Subcutaneous abdominal adipose tissue (tissue), 5 donors: ENCODE results near the gene LAMA5.

Experiments
- H3K27ac ChIP-seq: one replicate; pipeline ENCODE4 v1.7.0; 2013; ENCODE audit warnings: low read depth, mild to moderate bottlenecking, inconsistent platforms, low read length, moderate library complexity
- H3K27me3 ChIP-seq, 5 donors: one replicate each; pipeline ENCODE4 v1.7.0; 2013; ENCODE audit warnings: low read length in 5 of 5, inconsistent platforms in 1 of 5; ENCODE audit not compliant: control insufficient read depth in 5 of 5, insufficient read depth in 4 of 5
- H3K36me3 ChIP-seq, 5 donors: one replicate each; pipeline ENCODE4 v1.7.0; 2013; ENCODE audit warnings: low read length in 5 of 5; ENCODE audit not compliant: control insufficient read depth in 5 of 5, insufficient read depth in 5 of 5
- H3K4me1 ChIP-seq, 5 donors: one replicate each; pipeline ENCODE4 v1.7.0; 2013; ENCODE audit warnings: low read length in 5 of 5, mild to moderate bottlenecking in 3 of 5, moderate library complexity in 1 of 5; ENCODE audit not compliant: control insufficient read depth in 5 of 5, insufficient read depth in 5 of 5
- H3K4me3 ChIP-seq, 5 donors: one replicate each; pipeline ENCODE4 v1.7.0; 2013; ENCODE audit warnings: low read length in 5 of 5, low read depth in 1 of 5
- H3K9ac ChIP-seq, 5 donors: one replicate each; pipeline ENCODE4 v1.7.0; 2013; ENCODE audit warnings: low read length in 5 of 5, mild to moderate bottlenecking in 4 of 5, moderate library complexity in 3 of 5
- H3K9me3 ChIP-seq, 5 donors: one replicate each; pipeline ENCODE4 v1.7.0; 2013; ENCODE audit warnings: low read length in 5 of 5; ENCODE audit not compliant: control insufficient read depth in 5 of 5
- donor health status: healthy.
- donor health status: healthy.
- donor health status: healthy.
- donor health status: healthy.
- donor health status: healthy.

The LAMA5 gene

DNA sequence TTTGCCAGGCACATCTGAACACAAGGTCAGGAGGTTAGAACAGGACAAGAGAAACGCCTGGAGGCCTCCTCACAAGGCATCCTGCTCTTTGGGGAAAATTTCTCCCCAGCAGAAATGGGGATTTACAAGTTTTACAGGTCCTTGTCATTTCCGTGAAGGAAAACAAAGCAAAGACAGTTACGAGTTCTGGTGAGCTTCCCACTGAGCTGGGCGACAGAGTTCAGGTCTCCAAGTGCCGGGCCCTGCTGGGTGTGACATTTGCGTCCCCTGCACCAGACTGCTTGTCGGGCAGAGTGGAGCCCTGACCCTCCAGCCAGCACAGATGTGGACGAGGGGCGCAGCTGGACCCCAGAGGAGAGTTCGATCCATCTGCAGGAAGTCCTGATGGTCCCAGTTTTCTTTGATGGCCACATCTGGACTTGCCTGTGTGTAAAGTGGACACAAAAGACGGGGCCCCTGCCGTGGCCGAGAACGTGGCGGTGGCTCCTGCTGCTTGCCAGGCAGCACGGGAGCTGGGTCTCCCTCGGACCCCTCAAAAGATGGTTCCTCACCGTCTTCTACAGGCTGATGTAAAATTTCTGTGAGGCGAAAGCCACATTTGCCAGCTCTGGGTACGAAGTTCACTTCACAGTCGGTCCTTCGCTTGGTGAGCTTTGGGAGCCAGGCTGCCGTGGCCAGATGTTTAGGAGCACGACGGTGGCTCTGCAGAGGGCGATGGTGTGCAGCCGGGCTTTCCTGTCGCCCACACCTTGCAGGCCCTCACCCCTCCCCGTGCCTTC, 69.5 kb downstream of the LAMA5 start:
- Histone ChIP-seq H3K9me3 (no peaks in the 10 kb centered on the region), H3K36me3 (peaks cover 3 to 44% (median 35%) of the 10 kb centered on the region in 5 donors), H3K27me3 (no peaks in the 10 kb centered on the region), H3K9ac (no peak overlapping the region), H3K4me1 (peaks cover 0 to 7% (median 0%) of the 10 kb centered on the region in 5 donors), H3K27ac (no peak overlapping the region), H3K4me3 (no peak overlapping the region)

DNA sequence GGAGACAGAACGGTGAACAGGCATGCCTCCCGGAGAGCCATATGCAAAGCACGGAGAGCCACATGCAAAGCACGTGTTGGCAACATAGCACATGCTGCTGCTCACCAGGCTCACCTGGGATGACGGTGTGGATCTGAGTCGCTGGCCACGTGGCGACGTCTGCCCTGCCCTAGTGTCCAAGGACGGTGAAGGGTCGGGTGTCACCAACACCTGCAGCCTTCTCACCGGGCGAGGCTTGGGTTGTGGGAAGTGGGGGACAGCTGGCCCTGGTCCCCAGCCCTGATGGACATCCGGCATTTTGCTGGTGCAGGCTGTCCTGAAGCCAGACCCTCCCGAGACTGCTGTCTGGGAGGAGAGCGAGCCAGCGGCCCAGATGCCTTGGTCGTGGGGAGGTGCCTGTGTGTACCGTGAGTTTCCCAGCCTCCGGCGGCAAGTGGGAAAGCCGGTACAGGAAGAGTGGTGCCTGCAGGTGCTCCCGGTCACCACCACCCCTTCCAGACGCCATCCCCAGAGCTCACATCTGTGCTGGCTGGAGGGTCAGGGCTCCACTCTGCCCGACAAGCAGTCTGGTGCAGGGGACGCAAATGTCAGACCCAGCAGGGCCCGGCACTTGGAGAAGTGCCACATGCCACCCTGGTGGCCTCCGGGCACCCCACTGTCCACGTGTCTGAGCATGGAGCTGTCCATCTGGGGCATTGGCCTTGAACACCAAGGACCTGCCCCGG, 70.2 kb downstream of the LAMA5 start:
- Histone ChIP-seq H3K9me3 (no peaks in the 10 kb centered on the region), H3K27ac (no peak overlapping the region), H3K4me1 (peaks cover 0 to 6% (median 0%) of the 10 kb centered on the region in 5 donors), H3K9ac (no peak overlapping the region), H3K27me3 (no peaks in the 10 kb centered on the region), H3K4me3 (no peak overlapping the region), H3K36me3 (peaks cover 3 to 49% (median 41%) of the 10 kb centered on the region in 5 donors)

DNA sequence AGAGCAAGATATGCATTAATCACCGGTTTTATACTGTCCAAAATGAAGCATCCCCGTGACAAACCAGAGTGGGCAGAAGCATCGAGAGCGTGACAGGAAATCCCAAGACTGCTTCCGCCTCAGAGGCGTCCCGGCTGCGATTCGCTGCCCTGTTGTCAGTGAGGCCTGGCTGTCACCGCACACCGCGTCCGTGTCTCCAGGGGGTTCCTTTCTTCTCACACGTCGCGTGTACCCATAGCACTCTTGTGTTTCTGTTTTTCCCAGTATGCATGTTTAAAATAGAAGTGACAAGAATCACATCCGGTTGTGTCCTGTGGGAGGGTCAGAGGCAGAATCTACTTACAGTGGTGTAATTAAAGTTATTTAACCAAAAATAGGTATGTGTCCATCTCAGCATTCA, 72.6 kb downstream of the LAMA5 start:
- H3K4me1 ChIP-seq, result peaks cover 0 to 6% (median 0%) of the 10 kb centered on the region in 5 donors
- peaks cover 3 to 67% (median 57%) of the 10 kb centered on the region in 5 donors for H3K36me3 ChIP-seq

DNA sequence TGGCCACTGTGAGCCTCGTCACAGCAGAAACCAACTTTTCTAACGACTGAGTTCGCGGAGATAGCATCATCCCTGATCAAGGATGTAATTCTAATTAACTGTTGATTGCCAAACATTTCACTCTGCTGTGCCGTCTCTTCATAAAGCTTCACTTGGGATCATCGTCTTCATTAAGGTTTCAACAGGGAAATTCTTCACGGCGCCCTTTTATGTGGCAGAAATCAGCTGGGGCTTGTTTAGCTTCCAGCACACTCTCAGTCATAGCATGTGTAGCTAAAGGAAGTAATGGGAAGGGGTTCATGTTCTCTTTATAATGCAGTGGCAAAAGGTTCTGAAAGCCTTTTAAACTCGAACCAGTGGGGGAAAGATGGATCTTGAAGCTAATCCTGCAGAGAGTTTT, 73.2 kb downstream of the LAMA5 start:
- peaks cover 3 to 72% (median 63%) of the 10 kb centered on the region in 5 donors for H3K36me3 ChIP-seq
- no peaks in the 10 kb centered on the region for H3K27me3 ChIP-seq
- no peak overlapping the region for H3K27ac ChIP-seq
- peaks cover 0 to 6% (median 0%) of the 10 kb centered on the region in 5 donors for H3K4me1 ChIP-seq
- no peak overlapping the region for H3K4me3 ChIP-seq
- no peak overlapping the region for H3K9ac ChIP-seq
- H3K9me3 ChIP-seq, result no peaks in the 10 kb centered on the region

More for the DNA sequence above, 72.6 kb downstream of the LAMA5 start:
- Histone ChIP-seq H3K27me3 (no peaks in the 10 kb centered on the region), H3K27ac (no peak overlapping the region), H3K9ac (no peak overlapping the region), H3K4me3 (no peak overlapping the region), H3K9me3 (no peaks in the 10 kb centered on the region)

DNA sequence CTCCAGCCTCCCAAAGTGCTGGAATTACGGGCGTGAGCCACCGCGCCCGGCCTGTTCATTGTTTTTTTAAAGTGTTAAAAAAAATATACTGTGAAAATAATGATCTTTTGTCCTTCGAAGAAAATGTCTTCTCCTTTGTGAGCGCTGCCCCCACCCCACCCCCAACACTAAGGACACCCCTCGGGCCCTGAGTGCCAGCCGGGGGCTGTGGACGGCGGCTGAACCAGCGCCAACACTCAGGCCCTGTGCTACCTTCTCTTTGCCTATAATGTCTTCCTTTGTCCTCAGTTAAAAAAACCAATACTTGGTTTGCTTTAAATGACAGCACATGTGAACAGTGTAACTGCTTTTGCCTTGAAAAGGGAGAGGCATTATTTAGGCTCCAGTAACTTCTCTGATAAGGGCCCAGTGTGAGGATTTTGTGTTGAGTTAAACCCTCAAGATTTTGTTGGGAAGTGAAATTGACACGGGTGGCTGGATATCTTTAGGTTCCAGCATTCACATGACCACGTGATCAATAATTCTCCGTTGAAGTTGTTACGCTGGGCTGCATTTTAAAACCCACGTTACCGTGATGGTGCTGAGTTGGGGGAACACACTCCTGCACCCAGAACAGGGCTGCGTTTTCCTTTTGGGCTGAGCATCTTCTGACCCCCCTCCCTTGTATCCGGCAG, 73.9 kb downstream of the LAMA5 start:
- no peaks in the 10 kb centered on the region for H3K9me3 ChIP-seq
- H3K36me3 ChIP-seq, result peaks cover 3 to 77% (median 67%) of the 10 kb centered on the region in 5 donors
- H3K27me3 ChIP-seq, result no peaks in the 10 kb centered on the region
- no peak overlapping the region for H3K9ac ChIP-seq
- H3K4me3 ChIP-seq, result no peak overlapping the region
- H3K27ac ChIP-seq, result no peak overlapping the region
- peaks cover 0 to 6% (median 0%) of the 10 kb centered on the region in 5 donors for H3K4me1 ChIP-seq

DNA sequence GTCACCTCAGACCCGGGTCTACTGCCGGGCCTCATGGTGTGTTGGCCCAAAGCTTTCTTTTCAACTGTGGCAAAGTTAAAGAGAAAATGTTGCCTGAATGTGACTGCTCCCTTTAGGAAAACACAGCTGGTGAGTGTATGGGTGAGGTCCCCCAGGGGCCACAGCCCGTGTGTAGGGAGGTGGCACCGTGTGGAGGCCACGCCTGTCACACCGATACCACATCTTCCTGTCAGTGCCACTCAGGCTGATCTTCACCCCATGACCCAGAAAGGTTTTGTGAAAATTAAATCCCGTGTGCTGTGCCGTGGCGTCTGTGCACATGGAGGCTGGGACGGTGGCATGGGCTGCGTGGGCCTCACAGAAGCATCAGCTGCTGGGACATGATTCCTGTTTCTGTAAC, 75.0 kb downstream of the LAMA5 start:
- Histone ChIP-seq H3K27ac (no peak overlapping the region), H3K27me3 (no peaks in the 10 kb centered on the region), H3K4me3 (no peak overlapping the region), H3K4me1 (peaks cover 0 to 10% (median under 1%) of the 10 kb centered on the region in 5 donors), H3K9me3 (no peaks in the 10 kb centered on the region), H3K36me3 (peaks cover 3 to 73% (median 66%) of the 10 kb centered on the region in 5 donors), H3K9ac (peak overlapping the region in 1 of 5 donors; percentile 35)

DNA sequence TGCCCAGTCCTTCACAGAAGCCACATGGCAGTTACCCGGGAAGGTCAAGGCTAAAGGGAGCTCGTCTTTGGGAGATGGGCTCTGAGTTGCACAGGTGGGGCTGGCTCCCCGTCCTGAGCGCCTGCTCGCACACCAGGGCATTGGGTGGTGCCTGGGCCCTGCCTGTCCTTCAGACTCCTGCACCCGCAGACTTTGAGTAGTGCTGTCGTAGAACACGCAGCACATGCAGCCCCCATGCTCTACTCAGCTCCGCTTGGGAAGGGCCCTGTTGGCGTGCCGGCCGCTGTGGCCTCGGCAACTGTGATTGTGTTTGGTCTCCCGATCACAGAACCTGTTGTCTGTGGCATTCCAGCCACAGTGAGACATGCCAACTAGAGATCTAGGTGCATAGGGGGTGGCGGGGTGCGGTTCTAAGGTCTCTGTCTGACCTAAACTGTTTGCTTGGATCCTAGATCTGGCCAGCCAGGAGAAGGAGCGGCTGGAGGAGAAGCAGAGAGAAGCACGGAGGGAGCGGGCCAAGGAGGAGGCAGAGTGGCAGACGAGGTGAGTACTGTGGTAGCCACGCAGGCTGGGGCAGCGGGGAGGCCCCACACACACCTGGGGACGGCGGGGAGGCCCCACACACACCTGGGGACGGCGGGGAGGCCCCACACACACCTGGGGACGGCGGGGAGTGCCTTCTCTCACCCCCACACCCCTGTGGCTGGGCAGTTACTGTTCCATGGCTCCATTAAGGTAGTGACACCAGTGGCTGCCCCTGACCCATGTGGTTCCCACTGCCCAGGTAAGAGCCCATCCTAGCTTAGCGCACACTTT, 75.7 kb downstream of the LAMA5 start:
- no peak overlapping the region for H3K27ac ChIP-seq
- H3K4me1 ChIP-seq, result peaks cover 0 to 16% (median 1%) of the 10 kb centered on the region in 5 donors
- H3K4me3 ChIP-seq, result no peak overlapping the region
- H3K9ac ChIP-seq, result peak overlapping the region in 1 of 5 donors; percentile 35
- H3K9me3 ChIP-seq, result no peaks in the 10 kb centered on the region
- no peaks in the 10 kb centered on the region for H3K27me3 ChIP-seq
- peaks cover 3 to 71% (median 66%) of the 10 kb centered on the region in 5 donors for H3K36me3 ChIP-seq

DNA sequence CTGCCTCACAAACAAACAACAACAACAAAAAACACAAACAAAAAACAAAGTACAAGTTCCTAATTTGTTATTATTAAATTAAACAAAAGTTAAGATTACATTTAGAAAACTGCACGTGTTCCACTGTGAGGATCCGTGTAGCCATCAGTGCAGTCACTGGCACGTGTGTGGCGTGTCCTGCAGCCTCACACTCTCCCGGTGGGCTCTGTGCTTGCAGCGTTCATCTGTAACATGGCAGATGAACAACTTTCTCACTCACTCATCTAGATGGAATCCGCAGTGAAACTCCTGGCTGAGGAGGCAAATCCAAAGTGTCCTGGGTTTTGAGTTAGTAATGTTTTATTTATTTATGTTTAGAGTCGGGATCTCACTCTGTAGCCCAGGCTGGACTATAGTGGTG, 77.2 kb downstream of the LAMA5 start:
- peaks cover 3 to 72% (median 65%) of the 10 kb centered on the region in 5 donors for H3K36me3 ChIP-seq
- H3K4me3 ChIP-seq, result no peak overlapping the region
- peaks cover 0 to 28% (median 3%) of the 10 kb centered on the region in 5 donors for H3K4me1 ChIP-seq
- no peak overlapping the region for H3K27ac ChIP-seq
- no peaks in the 10 kb centered on the region for H3K27me3 ChIP-seq
- H3K9me3 ChIP-seq, result no peaks in the 10 kb centered on the region
- H3K9ac ChIP-seq, result no peak overlapping the region

DNA sequence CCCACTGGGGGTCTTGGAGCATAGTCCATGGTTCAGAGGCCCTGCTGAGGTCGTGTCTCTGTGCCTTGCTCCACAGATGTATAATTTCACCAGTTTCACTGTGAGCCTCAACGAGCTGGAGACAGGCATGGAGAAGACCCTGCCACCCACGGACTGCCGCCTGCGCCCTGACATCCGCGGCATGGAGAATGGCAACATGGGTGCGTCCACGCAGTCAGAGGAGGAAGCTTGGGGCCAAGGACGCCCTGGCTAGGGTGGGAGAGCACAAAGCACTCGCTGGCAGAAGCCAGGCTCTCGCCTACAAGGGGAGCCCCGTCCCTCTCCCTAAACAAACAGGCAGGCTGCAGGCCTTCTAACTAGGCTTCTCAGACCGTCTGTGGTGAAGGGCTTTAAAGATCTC, 78.0 kb downstream of the LAMA5 start:
- H3K9ac ChIP-seq, result no peak overlapping the region
- H3K9me3 ChIP-seq, result no peaks in the 10 kb centered on the region
- no peak overlapping the region for H3K27ac ChIP-seq
- H3K36me3 ChIP-seq, result peaks cover 3 to 71% (median 62%) of the 10 kb centered on the region in 5 donors
- no peak overlapping the region for H3K4me3 ChIP-seq
- H3K27me3 ChIP-seq, result no peaks in the 10 kb centered on the region
- H3K4me1 ChIP-seq, result peaks cover 0 to 28% (median 3%) of the 10 kb centered on the region in 5 donors
